SK-N-SH treated with all-trans-retinoic acid at 6 μM for 48 hours (cell line): ENCODE measurements around the gene HMGN1.

Source experiments
- ARNTL ChIP-seq: fragments of 450-650 bp; formaldehyde crosslinking; IDR thresholded peaks from 2 replicates; pipeline ENCODE4 v1.5.0; 2020; ENCODE audit warnings: low read depth, mild to moderate bottlenecking, moderate library complexity, borderline replicate concordance
- ESRRG ChIP-seq: fragments of 250-450 bp; sonication (Bioruptor Pico); IDR thresholded peaks from 2 replicates; pipeline ENCODE4 v1.6.1; 2021; ENCODE audit warnings: mild to moderate bottlenecking
- GLIS3 ChIP-seq: fragments of 250-450 bp; sonication (Bioruptor Pico); IDR thresholded peaks from 2 replicates; pipeline ENCODE4 v1.5.0; 2020; ENCODE audit warnings: mild to moderate bottlenecking, moderate library complexity
- ISL1 ChIP-seq: fragments of 250-450 bp; sonication (Bioruptor Pico); IDR thresholded peaks from 2 replicates; pipeline ENCODE4 v2.1.2; 2022; ENCODE audit warnings: mild to moderate bottlenecking, moderate library complexity
- OSR1 ChIP-seq: fragments of 250-450 bp; sonication (Bioruptor Pico); IDR thresholded peaks from 2 replicates; pipeline ENCODE4 v1.8.0; 2022; ENCODE audit warnings: moderate library complexity, mild to moderate bottlenecking, inconsistent platforms
- SNAI2 ChIP-seq: fragments of 250-450 bp; sonication (Bioruptor Pico); IDR thresholded peaks from 2 replicates; pipeline ENCODE4 v1.5.0; 2020; ENCODE audit warnings: mild to moderate bottlenecking, moderate library complexity
- TCF4 ChIP-seq: fragments of 250-450 bp; sonication (Bioruptor Pico); IDR thresholded peaks from 2 replicates; pipeline ENCODE4 v1.8.0; 2021; ENCODE audit warnings: mild to moderate bottlenecking, moderate library complexity, borderline replicate concordance
- ZFP3 ChIP-seq: fragments of 250-450 bp; sonication (Bioruptor Pico); IDR thresholded peaks from 2 replicates; pipeline ENCODE4 v1.5.0; 2020; ENCODE audit warnings: mild to moderate bottlenecking, moderate library complexity
- ZFP30 ChIP-seq: fragments of 450-650 bp; formaldehyde crosslinking; IDR thresholded peaks from 2 replicates; pipeline ENCODE4 v1.5.0; 2022; ENCODE audit warnings: mild to moderate bottlenecking, moderate library complexity
- ZNF70 ChIP-seq: fragments of 450-650 bp; formaldehyde crosslinking; IDR thresholded peaks from 2 replicates; pipeline ENCODE4 v1.5.0; 2020; ENCODE audit warnings: mild to moderate bottlenecking, moderate library complexity
- TF ChIP-seq, protein P1 (sequence below): fragments of 250-450 bp; sonication (Bioruptor Pico); IDR thresholded peaks from 2 replicates; pipeline ENCODE4 v1.8.0; 2020; ENCODE audit warnings: mild to moderate bottlenecking, moderate library complexity, borderline replicate concordance
- TF ChIP-seq, protein P2 (sequence below): fragments of 250-450 bp; sonication (Bioruptor Pico); IDR thresholded peaks from 2 replicates; pipeline ENCODE4 v1.5.0; 2020; ENCODE audit warnings: mild to moderate bottlenecking, moderate library complexity
- TF ChIP-seq, protein P3 (sequence below): fragments of 250-450 bp; sonication (Bioruptor Pico); IDR thresholded peaks from 2 replicates; pipeline ENCODE4 v1.8.0; 2021; ENCODE audit warnings: low read depth, mild to moderate bottlenecking, moderate library complexity, borderline replicate concordance
- TF ChIP-seq, protein P4 (sequence below): fragments of 250-450 bp; sonication (Bioruptor Pico); IDR thresholded peaks from 2 replicates; pipeline ENCODE4 v1.5.1; 2021; ENCODE audit warnings: mild to moderate bottlenecking, moderate library complexity

DNA sequence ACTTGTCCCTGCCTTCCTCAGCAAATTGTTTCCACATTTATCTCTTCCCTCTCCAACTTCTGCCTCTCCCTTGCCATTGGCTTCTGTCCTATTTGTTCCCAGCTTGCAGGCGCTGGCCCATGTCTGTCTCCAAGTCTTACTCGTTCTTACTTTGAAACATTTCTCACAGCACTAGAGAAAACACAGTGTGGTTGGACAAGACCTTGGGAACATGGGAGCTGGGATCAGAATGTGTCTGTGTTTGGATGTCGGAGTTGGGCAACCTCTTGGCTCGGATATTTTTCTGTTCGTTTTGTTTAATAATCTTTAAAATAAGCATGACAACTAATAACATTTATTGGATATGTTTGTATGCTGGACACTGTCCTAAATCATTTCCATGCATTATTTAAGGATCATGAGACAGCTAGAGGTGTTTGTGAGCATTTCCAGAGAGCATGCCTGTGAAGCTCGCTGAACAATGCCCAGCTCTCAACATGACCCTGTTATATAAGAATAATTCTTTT is 29.6 kb downstream of the HMGN1 start:
- TF ChIP-seq TCF4 (CRISPR knock-in tag), result no peak
- TF ChIP-seq, protein P1, sequence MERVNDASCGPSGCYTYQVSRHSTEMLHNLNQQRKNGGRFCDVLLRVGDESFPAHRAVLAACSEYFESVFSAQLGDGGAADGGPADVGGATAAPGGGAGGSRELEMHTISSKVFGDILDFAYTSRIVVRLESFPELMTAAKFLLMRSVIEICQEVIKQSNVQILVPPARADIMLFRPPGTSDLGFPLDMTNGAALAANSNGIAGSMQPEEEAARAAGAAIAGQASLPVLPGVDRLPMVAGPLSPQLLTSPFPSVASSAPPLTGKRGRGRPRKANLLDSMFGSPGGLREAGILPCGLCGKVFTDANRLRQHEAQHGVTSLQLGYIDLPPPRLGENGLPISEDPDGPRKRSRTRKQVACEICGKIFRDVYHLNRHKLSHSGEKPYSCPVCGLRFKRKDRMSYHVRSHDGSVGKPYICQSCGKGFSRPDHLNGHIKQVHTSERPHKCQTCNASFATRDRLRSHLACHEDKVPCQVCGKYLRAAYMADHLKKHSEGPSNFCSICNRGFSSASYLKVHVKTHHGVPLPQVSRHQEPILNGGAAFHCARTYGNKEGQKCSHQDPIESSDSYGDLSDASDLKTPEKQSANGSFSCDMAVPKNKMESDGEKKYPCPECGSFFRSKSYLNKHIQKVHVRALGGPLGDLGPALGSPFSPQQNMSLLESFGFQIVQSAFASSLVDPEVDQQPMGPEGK (CRISPR knock-in tag), result no peak
- no peak for TF ChIP-seq ZFP30 (CRISPR knock-in tag)
- no peak for TF ChIP-seq ZFP3 (CRISPR knock-in tag)
- TF ChIP-seq, protein P2, sequence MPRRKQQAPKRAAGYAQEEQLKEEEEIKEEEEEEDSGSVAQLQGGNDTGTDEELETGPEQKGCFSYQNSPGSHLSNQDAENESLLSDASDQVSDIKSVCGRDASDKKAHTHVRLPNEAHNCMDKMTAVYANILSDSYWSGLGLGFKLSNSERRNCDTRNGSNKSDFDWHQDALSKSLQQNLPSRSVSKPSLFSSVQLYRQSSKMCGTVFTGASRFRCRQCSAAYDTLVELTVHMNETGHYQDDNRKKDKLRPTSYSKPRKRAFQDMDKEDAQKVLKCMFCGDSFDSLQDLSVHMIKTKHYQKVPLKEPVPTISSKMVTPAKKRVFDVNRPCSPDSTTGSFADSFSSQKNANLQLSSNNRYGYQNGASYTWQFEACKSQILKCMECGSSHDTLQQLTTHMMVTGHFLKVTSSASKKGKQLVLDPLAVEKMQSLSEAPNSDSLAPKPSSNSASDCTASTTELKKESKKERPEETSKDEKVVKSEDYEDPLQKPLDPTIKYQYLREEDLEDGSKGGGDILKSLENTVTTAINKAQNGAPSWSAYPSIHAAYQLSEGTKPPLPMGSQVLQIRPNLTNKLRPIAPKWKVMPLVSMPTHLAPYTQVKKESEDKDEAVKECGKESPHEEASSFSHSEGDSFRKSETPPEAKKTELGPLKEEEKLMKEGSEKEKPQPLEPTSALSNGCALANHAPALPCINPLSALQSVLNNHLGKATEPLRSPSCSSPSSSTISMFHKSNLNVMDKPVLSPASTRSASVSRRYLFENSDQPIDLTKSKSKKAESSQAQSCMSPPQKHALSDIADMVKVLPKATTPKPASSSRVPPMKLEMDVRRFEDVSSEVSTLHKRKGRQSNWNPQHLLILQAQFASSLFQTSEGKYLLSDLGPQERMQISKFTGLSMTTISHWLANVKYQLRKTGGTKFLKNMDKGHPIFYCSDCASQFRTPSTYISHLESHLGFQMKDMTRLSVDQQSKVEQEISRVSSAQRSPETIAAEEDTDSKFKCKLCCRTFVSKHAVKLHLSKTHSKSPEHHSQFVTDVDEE (CRISPR knock-in tag), result no peak
- no peak for TF ChIP-seq ISL1 (CRISPR knock-in tag)
- TF ChIP-seq, protein P3, sequence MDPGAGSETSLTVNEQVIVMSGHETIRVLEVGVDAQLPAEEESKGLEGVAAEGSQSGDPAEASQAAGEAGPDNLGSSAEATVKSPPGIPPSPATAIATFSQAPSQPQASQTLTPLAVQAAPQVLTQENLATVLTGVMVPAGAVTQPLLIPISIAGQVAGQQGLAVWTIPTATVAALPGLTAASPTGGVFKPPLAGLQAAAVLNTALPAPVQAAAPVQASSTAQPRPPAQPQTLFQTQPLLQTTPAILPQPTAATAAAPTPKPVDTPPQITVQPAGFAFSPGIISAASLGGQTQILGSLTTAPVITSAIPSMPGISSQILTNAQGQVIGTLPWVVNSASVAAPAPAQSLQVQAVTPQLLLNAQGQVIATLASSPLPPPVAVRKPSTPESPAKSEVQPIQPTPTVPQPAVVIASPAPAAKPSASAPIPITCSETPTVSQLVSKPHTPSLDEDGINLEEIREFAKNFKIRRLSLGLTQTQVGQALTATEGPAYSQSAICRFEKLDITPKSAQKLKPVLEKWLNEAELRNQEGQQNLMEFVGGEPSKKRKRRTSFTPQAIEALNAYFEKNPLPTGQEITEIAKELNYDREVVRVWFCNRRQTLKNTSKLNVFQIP (CRISPR knock-in tag), result no peak
- no peak for TF ChIP-seq SNAI2 (CRISPR knock-in tag)
- TF ChIP-seq ZNF70, result no peak
- no peak for TF ChIP-seq ESRRG (CRISPR knock-in tag)
- TF ChIP-seq, protein P4, sequence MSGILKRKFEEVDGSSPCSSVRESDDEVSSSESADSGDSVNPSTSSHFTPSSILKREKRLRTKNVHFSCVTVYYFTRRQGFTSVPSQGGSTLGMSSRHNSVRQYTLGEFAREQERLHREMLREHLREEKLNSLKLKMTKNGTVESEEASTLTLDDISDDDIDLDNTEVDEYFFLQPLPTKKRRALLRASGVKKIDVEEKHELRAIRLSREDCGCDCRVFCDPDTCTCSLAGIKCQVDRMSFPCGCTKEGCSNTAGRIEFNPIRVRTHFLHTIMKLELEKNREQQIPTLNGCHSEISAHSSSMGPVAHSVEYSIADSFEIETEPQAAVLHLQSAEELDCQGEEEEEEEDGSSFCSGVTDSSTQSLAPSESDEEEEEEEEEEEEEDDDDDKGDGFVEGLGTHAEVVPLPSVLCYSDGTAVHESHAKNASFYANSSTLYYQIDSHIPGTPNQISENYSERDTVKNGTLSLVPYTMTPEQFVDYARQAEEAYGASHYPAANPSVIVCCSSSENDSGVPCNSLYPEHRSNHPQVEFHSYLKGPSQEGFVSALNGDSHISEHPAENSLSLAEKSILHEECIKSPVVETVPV, result no peak
- TF ChIP-seq OSR1 (CRISPR knock-in tag), result no peak
- TF ChIP-seq ARNTL (CRISPR knock-in tag), result no peak
- no peak for TF ChIP-seq GLIS3 (CRISPR knock-in tag)
